T-helper 17 cell (primary cell): ENCODE measurements around the gene GPX4. TPM values are rescaled to one million over a fixed set of nuclear protein-coding genes. Genes with fewer than 3 reads are reported as not detected.
"Not testable (repeated sequence)": the region's sequence is repeated elsewhere in the genome, so short reads cannot be mapped to it uniquely, and the experiment has no call there.

Source experiments
- ATAC-seq: fragments of 150-1000 bp; cut with Tn5 transposase; 2 replicates; pipeline ENCODE4 v1.10.0; 2021; ENCODE audit warnings: mild to moderate bottlenecking, moderate library complexity
- DNase-seq, 3 donors: peaks; one replicate each; pipeline versions ENCODE4 v3.0.0 to v3.0.0-alpha.2; 2020 to 2021
- H3K9me3 ChIP-seq: one replicate; pipeline ENCODE4 v1.7.0; 2013; ENCODE audit warnings: low read length, mild to moderate bottlenecking; ENCODE audit not compliant: control insufficient read depth, poor library complexity, severe bottlenecking
- H3K27ac Mint-ChIP-seq: one replicate; pipeline ENCODE4 v1.8.0; 2022; ENCODE audit warnings: mild to moderate bottlenecking, moderate library complexity, mixed read lengths
- H3K27me3 Mint-ChIP-seq: one replicate; pipeline ENCODE4 v1.8.0; 2022; ENCODE audit warnings: mixed read lengths
- H3K36me3 Mint-ChIP-seq: one replicate; pipeline ENCODE4 v1.8.0; 2022; ENCODE audit warnings: low read depth, mixed read lengths
- H3K4me1 Mint-ChIP-seq: one replicate; pipeline ENCODE4 v1.8.0; 2022; ENCODE audit warnings: mild to moderate bottlenecking, mixed read lengths
- H3K4me3 Mint-ChIP-seq: one replicate; pipeline ENCODE4 v1.8.0; 2022; ENCODE audit warnings: mild to moderate bottlenecking, moderate library complexity, mixed read lengths
- total RNA-seq, 4 donors: library from RNA in 2 of 4; stranded (reverse) in 2 of 4; gene quantifications; one replicate each; pipeline ENCODE4 v1.2.3 and lab custom pipeline; 2022 to 2026

Gene GPX4
- total RNA-seq, 2 donors from 2014 or later, result 184 to 187 TPM

DNA sequence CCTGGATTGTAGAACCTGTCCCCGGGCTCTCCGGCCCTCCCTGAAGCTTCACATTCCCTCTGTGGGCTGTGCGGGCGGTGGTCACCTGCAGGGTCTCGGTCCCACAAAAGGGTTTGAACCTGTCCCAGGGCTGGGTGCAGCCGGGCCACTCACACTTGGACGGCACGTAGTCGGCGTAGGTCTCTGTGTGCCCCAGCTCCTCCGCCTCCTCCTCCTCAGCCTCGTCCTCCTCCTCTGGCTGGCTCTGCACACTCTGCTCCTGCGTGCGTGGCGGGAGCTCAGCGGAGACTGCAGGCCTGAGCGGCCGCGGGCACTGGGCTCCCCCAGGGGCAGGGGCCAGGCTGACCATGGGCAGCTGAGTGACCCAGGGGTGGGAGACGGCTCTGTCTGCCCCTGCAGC lies 19.6 kb downstream of the GPX4 start:
- Mint-ChIP-seq H3K27ac (peak overlapping the region; percentile 27), H3K4me3 (no peak overlapping the region), H3K27me3 (no peaks in the 10 kb centered on the region), H3K36me3 (no peaks in the 10 kb centered on the region), H3K4me1 (peaks cover 7% of the 10 kb centered on the region)
- H3K9me3 ChIP-seq, result no peaks in the 10 kb centered on the region
- DNase-seq (no peak), ATAC-seq (no peak)

DNA sequence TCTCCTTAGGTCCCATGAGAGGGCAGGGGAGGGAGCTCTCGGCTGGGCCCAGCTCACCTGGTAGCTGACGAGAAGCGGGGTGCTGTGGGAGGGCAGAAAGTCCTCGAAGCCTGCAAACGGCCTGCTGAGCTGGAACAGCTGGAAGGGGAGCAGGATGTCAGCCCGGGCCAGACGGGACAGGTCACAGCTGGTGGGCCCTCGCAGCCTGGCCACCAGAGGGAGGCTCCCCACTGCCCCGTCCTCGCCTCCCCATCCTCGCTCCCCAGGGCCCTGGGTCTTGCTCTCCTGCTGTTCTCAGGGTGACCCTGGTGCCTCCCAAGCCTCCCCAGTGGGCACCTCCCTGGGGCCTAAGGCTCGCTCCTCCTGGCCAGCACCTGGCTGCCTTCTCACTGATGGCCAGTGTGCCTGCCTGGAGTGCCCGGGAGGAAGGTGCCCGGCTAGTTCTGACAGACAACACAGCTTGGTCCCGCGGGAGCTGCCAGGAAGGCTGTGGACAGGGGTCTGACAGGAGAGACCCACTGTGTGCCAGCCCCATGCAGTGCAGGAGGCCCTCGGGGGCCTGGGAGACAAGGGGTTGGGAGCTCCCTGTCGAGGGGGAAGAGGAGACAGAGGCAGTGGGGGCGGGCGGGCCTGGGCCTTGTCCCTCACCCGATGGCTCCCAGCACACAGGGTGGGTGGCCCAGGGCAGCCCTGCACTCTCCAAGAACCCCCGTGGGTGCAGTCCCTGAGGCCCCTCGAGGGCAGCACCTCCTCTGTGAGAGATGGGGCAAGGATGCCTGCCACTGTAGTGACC lies 20.3 kb downstream of the GPX4 start:
- ATAC-seq, result no peak
- Mint-ChIP-seq H3K4me3 (no peak overlapping the region), H3K27ac (no peak overlapping the region), H3K4me1 (peaks cover 9% of the 10 kb centered on the region), H3K36me3 (no peaks in the 10 kb centered on the region), H3K27me3 (no peaks in the 10 kb centered on the region)
- peak in 1 of 3 donors; percentile 10 for DNase-seq
- no peaks in the 10 kb centered on the region for H3K9me3 ChIP-seq

DNA sequence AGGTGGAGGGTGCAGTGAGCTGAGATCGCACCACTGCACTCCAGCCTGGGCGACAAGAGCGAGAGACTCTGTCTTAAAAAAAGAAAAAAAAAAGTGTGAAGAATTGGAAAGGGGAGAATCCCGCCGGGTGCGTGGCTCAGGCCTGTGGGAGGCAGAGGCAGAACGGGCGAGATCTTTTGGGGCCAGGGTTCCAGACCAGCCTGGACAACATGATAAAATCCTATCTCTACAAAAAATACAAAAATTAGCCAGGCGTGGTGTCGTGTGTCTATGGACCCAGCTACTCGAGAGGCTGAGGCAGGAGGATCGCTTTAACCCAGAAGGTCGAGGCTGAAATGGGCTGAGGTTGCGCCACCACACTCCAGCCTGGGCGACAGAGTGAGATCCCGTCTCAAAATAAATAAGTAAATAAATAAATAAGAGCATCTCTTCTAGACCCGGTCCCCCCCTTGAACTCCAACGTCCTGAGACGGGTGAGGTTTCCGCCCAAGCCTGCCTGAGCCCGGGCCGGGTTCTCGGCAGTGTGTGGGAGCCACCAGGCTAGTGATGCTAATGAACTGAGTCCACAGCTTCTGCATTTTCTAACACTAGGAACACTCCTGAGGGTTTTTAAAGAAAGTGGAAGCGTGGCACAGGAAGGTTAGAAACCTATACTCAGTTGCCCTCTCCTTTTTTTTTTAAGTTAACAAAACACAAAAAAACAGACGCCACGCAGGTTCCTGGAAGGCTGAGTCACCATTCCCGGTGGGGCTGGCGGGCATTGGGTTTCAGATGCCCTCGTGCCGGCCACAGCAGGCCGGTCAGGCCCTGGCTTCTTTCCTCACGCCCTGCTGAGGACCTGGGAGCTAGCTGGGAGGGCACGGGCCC lies 22.0 kb downstream of the GPX4 start:
- Mint-ChIP-seq H3K4me3 (no peak overlapping the region), H3K27me3 (no peaks in the 10 kb centered on the region), H3K4me1 (peaks cover 19% of the 10 kb centered on the region), H3K36me3 (no peaks in the 10 kb centered on the region), H3K27ac (peak overlapping the region; percentile 57)
- ATAC-seq (no peak), DNase-seq (no peak)
- H3K9me3 ChIP-seq, result no peaks in the 10 kb centered on the region

DNA sequence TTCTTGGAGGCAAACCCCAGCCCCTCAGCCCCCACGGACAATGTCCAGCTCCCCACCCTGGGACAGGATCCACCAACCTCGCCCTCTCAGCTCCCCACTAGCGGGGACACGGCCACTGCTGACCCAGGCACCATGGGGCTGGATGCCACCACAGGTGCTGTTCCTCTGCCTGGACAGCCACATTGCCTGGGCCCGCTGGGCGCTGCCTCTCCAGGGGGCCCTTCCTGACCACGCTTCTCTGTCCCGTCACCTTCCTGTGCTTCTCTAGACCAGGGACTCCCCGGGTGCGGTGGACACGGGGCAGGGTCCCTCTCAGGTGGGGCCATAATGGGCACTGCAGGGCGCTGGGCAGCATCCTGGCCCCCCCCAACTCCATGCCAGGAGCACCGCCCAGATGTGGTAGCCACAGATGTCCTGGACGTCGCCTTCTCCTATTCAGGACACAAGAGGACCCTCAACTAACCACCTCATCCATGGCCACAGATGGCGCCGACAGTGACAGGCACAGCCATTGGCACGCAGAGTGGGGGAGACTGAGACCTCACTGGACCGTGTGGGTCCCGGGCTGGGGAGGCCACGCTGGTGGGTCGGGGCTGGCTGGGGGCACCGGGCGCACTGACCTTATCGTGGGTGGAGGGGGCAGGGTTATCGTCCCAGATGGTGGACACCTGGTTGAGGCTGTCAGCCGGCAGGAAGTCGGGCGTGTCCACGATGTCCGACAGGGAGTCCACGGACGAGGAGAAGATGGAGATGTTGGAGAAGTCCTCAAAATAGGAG lies 23.4 kb downstream of the GPX4 start:
- no peaks in the 10 kb centered on the region for H3K9me3 ChIP-seq
- peak overlapping the region; percentile 57 for H3K27ac Mint-ChIP-seq
- no peaks in the 10 kb centered on the region for H3K36me3 Mint-ChIP-seq
- DNase-seq (no peak), ATAC-seq (no peak)
- no peaks in the 10 kb centered on the region for H3K27me3 Mint-ChIP-seq
- peaks cover 19% of the 10 kb centered on the region for H3K4me1 Mint-ChIP-seq
- peak overlapping the region; percentile 33 for H3K4me3 Mint-ChIP-seq

DNA sequence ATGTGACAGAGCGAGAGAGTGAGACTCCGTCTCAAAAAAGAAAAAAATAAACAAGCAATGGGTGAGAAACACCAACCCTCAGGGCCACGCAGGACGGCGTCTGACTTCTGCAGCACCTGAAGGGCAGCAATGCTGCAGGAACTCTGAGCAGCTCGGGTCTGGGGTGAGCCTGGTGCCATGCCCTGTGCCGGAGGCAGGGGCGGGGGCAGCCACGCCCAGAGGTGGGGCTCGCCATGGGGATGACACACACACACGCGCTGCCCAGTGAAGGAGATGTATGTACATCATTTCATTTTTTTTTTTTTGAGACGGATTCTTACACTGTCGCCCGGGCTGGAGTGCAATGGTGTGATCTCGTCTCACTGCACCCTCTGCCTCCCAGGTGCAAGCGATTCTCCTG lies 24.3 kb downstream of the GPX4 start:
- peaks cover 17% of the 10 kb centered on the region for H3K4me1 Mint-ChIP-seq
- H3K4me3 Mint-ChIP-seq, result no peak overlapping the region
- no peaks in the 10 kb centered on the region for H3K9me3 ChIP-seq
- H3K27ac Mint-ChIP-seq, result peak overlapping the region; percentile 57
- ATAC-seq, result no peak
- no peaks in the 10 kb centered on the region for H3K27me3 Mint-ChIP-seq
- DNase-seq, result no peak
- H3K36me3 Mint-ChIP-seq, result no peaks in the 10 kb centered on the region

DNA sequence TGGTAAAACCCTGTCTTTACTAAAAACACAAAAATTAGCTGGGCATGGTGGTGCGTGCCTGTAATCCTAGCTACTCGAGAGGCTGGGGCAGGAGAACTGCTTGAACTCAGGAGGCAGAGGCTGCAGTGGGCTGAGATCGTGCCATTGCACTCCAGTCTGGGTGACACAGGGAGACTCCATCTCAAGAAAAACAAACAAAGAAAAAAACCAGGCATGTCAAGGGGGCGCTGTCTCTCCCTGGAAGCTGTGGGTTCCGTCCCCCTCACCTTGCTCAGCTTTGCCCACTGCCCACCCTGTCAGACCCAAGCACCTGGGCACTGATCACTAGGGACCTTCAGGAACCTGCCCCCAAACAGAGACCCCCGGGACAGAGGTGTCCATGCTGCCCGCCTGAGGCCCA lies 25.3 kb downstream of the GPX4 start:
- Mint-ChIP-seq H3K4me3 (peak overlapping the region; percentile 66), H3K4me1 (peaks cover 22% of the 10 kb centered on the region)
- H3K9me3 ChIP-seq, DNase-seq, ATAC-seq, H3K27ac Mint-ChIP-seq, H3K36me3 Mint-ChIP-seq, H3K27me3 Mint-ChIP-seq: not testable (repeated sequence)

DNA sequence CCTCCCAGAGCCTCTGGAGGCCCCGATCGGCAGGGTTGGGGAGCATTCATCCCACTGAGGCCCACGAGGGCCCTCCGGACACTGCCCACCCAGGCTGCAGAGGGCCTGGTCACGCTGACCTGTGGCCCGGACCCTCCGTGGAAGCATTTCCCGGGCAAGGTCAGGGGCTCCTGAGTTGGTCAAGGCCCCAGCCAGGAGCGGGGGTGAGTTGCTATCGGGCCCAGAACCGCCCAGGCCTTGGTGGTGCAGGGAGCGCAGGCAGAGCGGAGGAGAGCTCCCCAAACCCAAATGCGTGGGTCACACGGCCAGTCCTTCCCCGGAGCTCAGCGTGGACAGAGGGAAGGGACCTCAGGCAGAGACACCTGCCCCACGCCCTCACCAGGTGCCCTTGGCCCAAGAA lies 25.7 kb downstream of the GPX4 start:
- no peaks in the 10 kb centered on the region for H3K36me3 Mint-ChIP-seq
- DNase-seq (no peak), ATAC-seq (no peak)
- H3K4me3 Mint-ChIP-seq, result peak overlapping the region; percentile 49
- H3K4me1 Mint-ChIP-seq, result peaks cover 22% of the 10 kb centered on the region
- H3K27me3 Mint-ChIP-seq, result no peaks in the 10 kb centered on the region
- H3K27ac Mint-ChIP-seq, result no peak overlapping the region
- no peaks in the 10 kb centered on the region for H3K9me3 ChIP-seq

DNA sequence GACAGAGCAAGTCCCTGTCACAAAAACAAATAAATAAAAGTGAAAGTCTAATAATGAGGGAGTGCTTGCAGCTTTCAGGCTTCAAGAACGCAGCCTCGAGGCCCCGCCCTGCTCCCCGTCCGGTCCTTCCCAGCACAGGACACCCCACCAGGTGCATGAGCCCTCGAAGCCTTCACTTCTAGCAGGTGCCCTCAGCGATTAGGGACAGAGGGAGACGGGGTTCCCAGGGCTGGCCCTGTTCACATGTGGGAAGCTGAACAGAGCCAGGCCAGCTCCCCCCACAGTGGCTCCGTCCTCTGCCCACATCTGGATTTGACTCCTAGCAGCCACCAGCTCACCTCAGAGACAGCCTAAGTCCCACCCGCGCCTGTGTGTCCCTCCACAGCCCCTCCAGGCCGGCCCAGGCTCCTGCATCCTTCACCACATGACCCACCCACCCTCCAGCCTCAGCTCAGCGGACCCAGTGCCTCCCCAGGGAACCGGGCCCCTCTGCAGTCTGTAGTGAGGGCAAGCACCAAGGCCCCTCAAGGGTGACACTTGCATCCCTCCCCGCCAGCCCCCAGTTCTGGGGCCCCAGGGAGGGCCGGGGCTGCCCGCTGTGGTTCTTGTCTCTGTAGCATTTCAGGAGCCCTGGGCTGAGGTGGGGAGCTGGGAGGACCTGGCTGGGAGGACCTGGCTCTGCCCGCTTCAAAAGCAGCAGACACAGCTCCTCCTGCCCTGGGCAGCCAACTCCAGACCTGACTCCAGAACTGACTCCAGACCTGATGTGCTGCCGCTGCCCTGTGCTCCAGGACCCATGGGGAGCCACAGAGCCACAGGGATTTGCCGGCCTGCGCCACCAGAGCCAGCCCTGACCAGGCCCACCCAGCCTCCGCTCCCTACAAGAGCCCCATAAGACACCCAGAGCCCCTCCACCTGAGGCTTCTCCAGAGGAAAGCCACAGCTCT lies 27.2 kb downstream of the GPX4 start:
- DNase-seq (no peak), ATAC-seq (no peak)
- H3K36me3 Mint-ChIP-seq, result no peaks in the 10 kb centered on the region
- H3K27me3 Mint-ChIP-seq, result no peaks in the 10 kb centered on the region
- H3K4me3 Mint-ChIP-seq, result peak overlapping the region; percentile 89
- no peaks in the 10 kb centered on the region for H3K9me3 ChIP-seq
- peak overlapping the region; percentile 78 for H3K27ac Mint-ChIP-seq
- peaks cover 20% of the 10 kb centered on the region for H3K4me1 Mint-ChIP-seq

DNA sequence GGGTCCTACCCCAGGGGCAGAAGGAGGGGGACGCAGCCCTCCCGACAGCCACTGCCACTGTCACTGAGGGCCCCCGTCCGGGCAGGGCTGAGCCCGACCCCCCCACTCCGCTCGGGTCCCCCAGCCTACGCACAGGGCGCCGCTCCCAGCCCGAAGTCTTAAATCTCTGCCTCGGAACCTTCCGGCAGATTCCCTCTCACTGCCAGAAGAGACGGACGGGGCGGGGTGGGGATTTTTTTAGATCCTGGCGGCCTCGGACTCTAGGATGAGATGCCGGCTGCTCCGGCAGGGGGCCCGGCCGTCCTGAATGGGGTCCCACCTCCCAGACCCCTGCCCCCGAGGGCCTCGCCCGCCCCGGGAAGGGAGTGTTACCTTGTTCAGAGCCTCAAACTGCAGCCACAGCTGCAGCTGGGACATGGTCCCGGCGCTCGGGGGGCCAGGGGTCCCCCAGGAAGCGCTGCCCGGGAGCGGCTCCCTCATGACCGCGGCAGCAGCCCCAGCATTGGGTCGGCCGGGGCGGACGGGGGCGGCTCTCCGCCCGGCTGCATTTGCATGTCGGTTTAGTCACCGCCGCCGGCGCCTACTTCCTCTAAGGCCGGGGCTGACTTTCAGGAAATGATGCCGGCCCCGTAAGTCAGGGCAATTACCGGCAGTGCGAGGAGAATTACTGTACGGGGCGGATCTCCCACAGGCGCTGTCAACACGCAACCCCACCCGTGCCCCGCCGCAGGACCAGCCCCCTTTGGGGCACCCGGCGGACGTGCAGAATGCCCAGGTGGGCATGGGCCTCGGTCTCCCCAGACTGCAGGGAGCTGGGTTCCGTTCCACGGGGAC lies 28.1 kb downstream of the GPX4 start:
- Mint-ChIP-seq H3K27ac (peak overlapping the region; percentile 78), H3K4me3 (peak overlapping the region; percentile 89), H3K4me1 (peaks cover 25% of the 10 kb centered on the region), H3K27me3 (no peaks in the 10 kb centered on the region), H3K36me3 (no peaks in the 10 kb centered on the region)
- peak; percentile 66 for ATAC-seq
- DNase-seq, result peak; percentile 64 to 81 (median 78)
- H3K9me3 ChIP-seq, result no peaks in the 10 kb centered on the region

DNA sequence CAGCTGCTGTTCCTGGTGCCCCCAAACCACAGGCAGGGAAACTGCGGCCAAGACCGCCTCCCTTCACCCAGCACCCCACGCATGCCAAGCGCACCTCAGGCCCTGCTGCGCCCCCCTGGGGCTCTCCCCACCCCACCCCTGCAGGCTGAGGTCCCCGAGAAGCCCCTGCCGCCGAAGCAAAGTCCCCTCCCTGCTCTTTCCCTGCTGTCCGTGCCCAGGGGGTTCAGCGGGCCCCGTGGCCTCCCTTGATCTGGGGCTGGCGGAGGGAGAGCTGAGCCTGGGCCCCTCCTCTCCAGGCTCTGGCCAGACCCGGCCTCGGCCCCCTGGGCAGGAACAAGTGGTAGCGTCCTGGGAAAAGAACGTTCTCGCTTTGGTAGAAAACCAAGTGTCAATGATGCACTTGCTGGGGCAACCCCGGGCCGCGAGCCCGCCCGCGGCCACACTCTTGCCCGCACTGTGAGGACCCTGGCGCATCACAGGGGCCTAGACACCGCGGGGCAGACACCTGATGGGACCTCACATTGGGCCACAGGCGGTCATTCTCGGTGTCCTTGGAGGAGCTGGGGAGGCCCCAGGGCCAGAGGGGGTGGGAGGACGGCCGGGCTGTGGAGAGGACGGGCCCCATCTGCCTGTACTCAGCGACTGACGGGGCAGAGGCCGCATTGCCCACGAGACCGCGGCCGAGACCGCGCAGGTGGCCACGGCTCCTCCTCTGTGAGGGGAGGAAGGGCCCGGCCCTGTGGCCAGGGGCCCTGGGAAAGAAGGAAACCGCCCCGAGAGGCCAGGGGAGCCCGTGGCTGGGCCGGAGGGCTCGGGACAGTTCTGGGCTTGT lies 29.0 kb downstream of the GPX4 start:
- ATAC-seq, result peak; percentile 4
- no peaks in the 10 kb centered on the region for H3K36me3 Mint-ChIP-seq

DNA sequence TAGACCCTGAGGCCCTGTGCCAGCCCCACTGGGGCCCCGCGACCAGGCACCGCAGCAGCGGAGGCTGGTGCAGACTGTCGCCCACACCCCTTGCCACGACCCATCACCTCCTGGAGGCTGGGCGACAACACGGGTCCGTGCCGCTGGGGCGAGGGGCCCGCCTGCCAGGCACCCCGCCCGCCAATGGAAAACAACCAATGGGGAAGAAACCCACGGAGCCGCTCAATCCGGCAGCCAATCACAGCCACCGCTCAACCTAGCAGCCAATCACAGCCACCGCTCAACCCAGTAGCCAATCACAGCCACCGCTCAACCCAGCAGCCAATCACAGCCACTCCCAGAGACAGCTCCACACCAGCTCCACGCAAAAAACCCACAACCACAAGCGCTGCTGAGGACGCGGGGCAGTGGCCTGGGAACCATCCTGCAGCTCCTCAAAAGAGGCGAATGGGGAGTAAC lies 29.7 kb downstream of the GPX4 start:
- Mint-ChIP-seq H3K27me3 (no peaks in the 10 kb centered on the region), H3K4me1 (peaks cover 23% of the 10 kb centered on the region), H3K36me3 (no peaks in the 10 kb centered on the region), H3K4me3 (peak overlapping the region; percentile 89), H3K27ac (peak overlapping the region; percentile 78)
- no peaks in the 10 kb centered on the region for H3K9me3 ChIP-seq
- ATAC-seq (peak; percentile 82), DNase-seq (peak; percentile 69 to 81 (median 74))

More for the DNA sequence above, 29.0 kb downstream of the GPX4 start:
- H3K9me3 ChIP-seq, result no peaks in the 10 kb centered on the region
- DNase-seq, result no peak
- Mint-ChIP-seq H3K4me1 (peaks cover 25% of the 10 kb centered on the region), H3K27ac (peak overlapping the region; percentile 78), H3K27me3 (no peaks in the 10 kb centered on the region), H3K4me3 (peak overlapping the region; percentile 89)
